ENCODE results near the gene ABCC4.
"Not testable (repeated sequence)": the region's sequence is repeated elsewhere in the genome, so short reads cannot be mapped to it uniquely, and the experiment has no call there.

ABCC4 gene

GRCh38 chr13:95206116-95206515, 95.1 kb downstream of the ABCC4 start:
- H3K4me3 ChIP-seq (ENCODE audit: low read length), result no peak overlapping the region
- H3K4me2 ChIP-seq (ENCODE audit: low read length), result no peak overlapping the region
- no peaks in the 10 kb centered on the region for H3K9me2 ChIP-seq (replicated peaks; ENCODE audit: control insufficient read depth, low read length)
- H3F3A ChIP-seq (ENCODE audit: control insufficient read depth, insufficient read depth), result no peaks in the 10 kb centered on the region
- peaks cover 21% of the 10 kb centered on the region for H3K36me3 ChIP-seq (ENCODE audit: control insufficient read depth, low read length)
- H3K4me1 ChIP-seq (ENCODE audit: control insufficient read depth, low read length), result peaks cover 48% of the 10 kb centered on the region
- H3K79me2 ChIP-seq (ENCODE audit: control insufficient read depth, low read length), result no peaks in the 10 kb centered on the region
- H3K27me3 ChIP-seq (ENCODE audit: control insufficient read depth, low read length), result no peaks in the 10 kb centered on the region
- no peaks in the 10 kb centered on the region for H4K20me1 ChIP-seq (ENCODE audit: control insufficient read depth, insufficient read depth, low read depth, low read length)
- no peaks in the 10 kb centered on the region for H3K9me3 ChIP-seq (ENCODE audit: control insufficient read depth, insufficient read depth, low read length)
- no peak for TF ChIP-seq EZH2phosphoT487 (IDR thresholded peaks at IDR 0.05; ENCODE audit: borderline replicate concordance, low read length)
- no peak for TF ChIP-seq CTCF (IDR thresholded peaks at IDR 0.05; ENCODE audit: low read depth, low read length, poor library complexity, severe bottlenecking)
- H3K27ac ChIP-seq (ENCODE audit: low read depth, low read length), result no peak overlapping the region

- Histone ChIP-seq H3K27me3 (ENCODE audit: control insufficient read depth, low read length) (no peaks in the 10 kb centered on the region), H3F3A (ENCODE audit: control insufficient read depth, insufficient read depth) (no peaks in the 10 kb centered on the region), H3K9me2 (replicated peaks; ENCODE audit: control insufficient read depth, low read length) (no peaks in the 10 kb centered on the region), H3K36me3 (ENCODE audit: control insufficient read depth, low read length) (peaks cover 19% of the 10 kb centered on the region), H3K79me2 (ENCODE audit: control insufficient read depth, low read length) (no peaks in the 10 kb centered on the region), H3K4me3 (ENCODE audit: low read length) (no peak overlapping the region), H3K9me3 (ENCODE audit: control insufficient read depth, insufficient read depth, low read length) (no peaks in the 10 kb centered on the region), H3K27ac (ENCODE audit: low read depth, low read length) (no peak overlapping the region), H3K4me2 (ENCODE audit: low read length) (no peak overlapping the region), H4K20me1 (ENCODE audit: control insufficient read depth, insufficient read depth, low read depth, low read length) (no peaks in the 10 kb centered on the region), H3K4me1 (ENCODE audit: control insufficient read depth, low read length) (peaks cover 32% of the 10 kb centered on the region)
- no peak for TF ChIP-seq EZH2phosphoT487 (IDR thresholded peaks at IDR 0.05; ENCODE audit: borderline replicate concordance, low read length)
- TF ChIP-seq CTCF (IDR thresholded peaks at IDR 0.05; ENCODE audit: low read depth, low read length, poor library complexity, severe bottlenecking), result no peak
Observed at GRCh38 chr13:95204231-95204765, 97.0 kb downstream of the ABCC4 start.

- H4K20me1 ChIP-seq (ENCODE audit: control insufficient read depth, insufficient read depth, low read depth, low read length), result no peaks in the 10 kb centered on the region
- no peak overlapping the region for H3K4me3 ChIP-seq (ENCODE audit: low read length)
- no peaks in the 10 kb centered on the region for H3F3A ChIP-seq (ENCODE audit: control insufficient read depth, insufficient read depth)
- no peak for TF ChIP-seq EZH2phosphoT487 (IDR thresholded peaks at IDR 0.05; ENCODE audit: borderline replicate concordance, low read length)
- no peaks in the 10 kb centered on the region for H3K9me3 ChIP-seq (ENCODE audit: control insufficient read depth, insufficient read depth, low read length)
- no peaks in the 10 kb centered on the region for H3K27me3 ChIP-seq (ENCODE audit: control insufficient read depth, low read length)
- H3K79me2 ChIP-seq (ENCODE audit: control insufficient read depth, low read length), result no peaks in the 10 kb centered on the region
- H3K27ac ChIP-seq (ENCODE audit: low read depth, low read length), result no peak overlapping the region
- H3K4me2 ChIP-seq (ENCODE audit: low read length), result no peak overlapping the region
- H3K36me3 ChIP-seq (ENCODE audit: control insufficient read depth, low read length), result peaks cover 13% of the 10 kb centered on the region
- no peaks in the 10 kb centered on the region for H3K9me2 ChIP-seq (replicated peaks; ENCODE audit: control insufficient read depth, low read length)
- H3K4me1 ChIP-seq (ENCODE audit: control insufficient read depth, low read length), result peaks cover 9% of the 10 kb centered on the region
Observed at GRCh38 chr13:95201814-95202651, 99.2 kb downstream of the ABCC4 start.

- H3K4me1 ChIP-seq (ENCODE audit: control insufficient read depth, low read length); H3K4me3 ChIP-seq (ENCODE audit: low read length); H3K9me3 ChIP-seq (ENCODE audit: control insufficient read depth, insufficient read depth, low read length); H3K36me3 ChIP-seq (ENCODE audit: control insufficient read depth, low read length); H4K20me1 ChIP-seq (ENCODE audit: control insufficient read depth, insufficient read depth, low read depth, low read length); H3F3A ChIP-seq (ENCODE audit: control insufficient read depth, insufficient read depth); H3K9me2 ChIP-seq (replicated peaks; ENCODE audit: control insufficient read depth, low read length); H3K27me3 ChIP-seq (ENCODE audit: control insufficient read depth, low read length); H3K79me2 ChIP-seq (ENCODE audit: control insufficient read depth, low read length); H3K27ac ChIP-seq (ENCODE audit: low read depth, low read length); H3K4me2 ChIP-seq (ENCODE audit: low read length): not testable (repeated sequence)
Observed at GRCh38 chr13:95200386-95200957, 100.8 kb downstream of the ABCC4 start.
